ENCODE data around the gene FBXW5. TPM values are rescaled to one million over a fixed set of nuclear protein-coding genes. Genes with fewer than 3 reads are reported as not detected.

FBXW5 gene
- total and polyA plus RNA-seq, 2 experiments from 2014 or later, result 27.0 to 111 TPM

DNA sequence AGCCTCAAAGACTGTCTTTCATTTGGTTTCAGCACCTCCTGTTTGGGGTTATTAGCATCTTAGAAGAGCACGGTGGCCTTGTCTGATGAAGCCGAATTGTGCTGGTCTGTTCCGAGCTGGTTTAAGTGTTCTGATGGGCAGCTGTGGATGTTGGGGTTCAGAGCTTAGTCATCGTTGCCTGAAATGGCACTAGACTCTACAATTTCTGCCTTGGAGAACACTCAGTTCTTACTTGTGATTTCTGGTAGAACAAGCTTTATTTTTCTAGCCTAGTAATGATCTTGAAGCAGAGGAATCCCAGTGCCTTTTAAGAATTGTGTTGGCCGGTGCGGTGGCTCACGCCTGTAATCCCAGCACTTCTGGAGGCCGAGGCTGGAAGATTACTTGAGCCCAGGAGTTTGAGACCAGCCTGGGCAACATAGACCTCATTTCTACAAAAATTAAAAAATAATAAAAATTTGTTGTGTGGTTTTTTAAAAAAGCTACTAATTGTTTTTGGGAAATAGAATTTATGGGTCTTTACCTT lies 7.8 kb downstream of the FBXW5 start (continued):
- TF ChIP-seq STAT1 (IDR thresholded peaks at IDR 0.05; ENCODE audit: unreplicated experiment), result no peak
- TF ChIP-seq, protein P1, sequence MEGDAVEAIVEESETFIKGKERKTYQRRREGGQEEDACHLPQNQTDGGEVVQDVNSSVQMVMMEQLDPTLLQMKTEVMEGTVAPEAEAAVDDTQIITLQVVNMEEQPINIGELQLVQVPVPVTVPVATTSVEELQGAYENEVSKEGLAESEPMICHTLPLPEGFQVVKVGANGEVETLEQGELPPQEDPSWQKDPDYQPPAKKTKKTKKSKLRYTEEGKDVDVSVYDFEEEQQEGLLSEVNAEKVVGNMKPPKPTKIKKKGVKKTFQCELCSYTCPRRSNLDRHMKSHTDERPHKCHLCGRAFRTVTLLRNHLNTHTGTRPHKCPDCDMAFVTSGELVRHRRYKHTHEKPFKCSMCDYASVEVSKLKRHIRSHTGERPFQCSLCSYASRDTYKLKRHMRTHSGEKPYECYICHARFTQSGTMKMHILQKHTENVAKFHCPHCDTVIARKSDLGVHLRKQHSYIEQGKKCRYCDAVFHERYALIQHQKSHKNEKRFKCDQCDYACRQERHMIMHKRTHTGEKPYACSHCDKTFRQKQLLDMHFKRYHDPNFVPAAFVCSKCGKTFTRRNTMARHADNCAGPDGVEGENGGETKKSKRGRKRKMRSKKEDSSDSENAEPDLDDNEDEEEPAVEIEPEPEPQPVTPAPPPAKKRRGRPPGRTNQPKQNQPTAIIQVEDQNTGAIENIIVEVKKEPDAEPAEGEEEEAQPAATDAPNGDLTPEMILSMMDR (conservative IDR thresholded peaks at IDR 0.05; ENCODE audit: low read depth in 2 of 2), result no peak
- TF ChIP-seq EZH2 (IDR thresholded peaks at IDR 0.05; ENCODE audit: low read depth, unreplicated experiment), result no peak
- no peak for TF ChIP-seq POLR2AphosphoS5 (IDR thresholded peaks at IDR 0.05; ENCODE audit: low read depth)

DNA sequence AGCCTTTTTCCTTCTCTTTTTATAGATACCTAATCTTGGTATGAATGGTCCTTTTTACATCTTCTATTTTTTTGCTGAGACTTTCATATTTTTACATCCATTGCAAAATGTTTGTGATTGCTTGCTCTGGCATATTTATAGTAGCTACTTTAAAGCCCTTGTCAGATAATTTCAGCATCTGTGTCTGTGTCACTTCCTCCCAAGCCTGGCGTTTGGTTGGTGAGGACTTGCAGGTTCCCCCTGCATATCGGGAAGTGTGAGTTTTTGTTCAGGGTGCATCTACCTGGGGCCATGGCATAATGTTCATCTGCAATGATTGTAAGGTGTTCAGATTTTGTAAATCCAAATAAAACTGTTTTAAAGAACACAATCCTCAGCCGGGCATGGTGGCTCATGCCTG lies 8.9 kb downstream of the FBXW5 start:
- no peak overlapping the region for H3K27ac Mint-ChIP-seq
- DNase-seq (ENCODE audit: low spot score) (no peak), ATAC-seq (no peak)
- Histone ChIP-seq H3K9me2 (ENCODE audit: insufficient read depth) (no peaks in the 10 kb centered on the region; the same call in 1 of the 2 replicates), H3K79me2 (replicated peaks; ENCODE audit: insufficient read depth) (0 out of 2 replicates have a peak, but pooled peaks cover 13% of the 10 kb centered on the region), H4K20me1 (replicated peaks; ENCODE audit: insufficient read depth) (peaks cover 12% of the 10 kb centered on the region), H3K36me3 (ENCODE audit: insufficient read depth) (no peaks in the 10 kb centered on the region), H3K4me2 (no peak overlapping the region), H3K27me3 (ENCODE audit: insufficient read depth) (no peaks in the 10 kb centered on the region), H3F3A (replicated peaks; ENCODE audit: low read depth) (peaks cover 11% of the 10 kb centered on the region; the same call in 1 of the 2 replicates), H3K4me1 (ENCODE audit: insufficient read depth) (no peaks in the 10 kb centered on the region), H2AFZ (no peak overlapping the region), H3K4me3 (no peak overlapping the region), H3K27ac (ENCODE audit: low read depth) (no peak overlapping the region)
- H3K9me3 Mint-ChIP-seq, result no peaks in the 10 kb centered on the region; the same call in 2 of the 3 replicates
- peaks cover 8% of the 10 kb centered on the region for H3K27me3 Mint-ChIP-seq (ENCODE audit: insufficient read depth, low read depth, poor library complexity)
- TF ChIP-seq JUNB (IDR thresholded peaks at IDR 0.05; ENCODE audit: unreplicated experiment) (no peak), STAT1 (IDR thresholded peaks at IDR 0.05; ENCODE audit: unreplicated experiment) (no peak), ZNF114 (CRISPR knock-in tag; IDR thresholded peaks at IDR 0.05) (no peak), EZH2phosphoT487 (IDR thresholded peaks at IDR 0.05; ENCODE audit: unreplicated experiment) (no peak), NANOG (IDR thresholded peaks at IDR 0.05; ENCODE audit: borderline replicate concordance) (no peak), ZNF331 (CRISPR knock-in tag; IDR thresholded peaks at IDR 0.05; ENCODE audit: low read depth) (no peak)
- TF ChIP-seq, protein P2, sequence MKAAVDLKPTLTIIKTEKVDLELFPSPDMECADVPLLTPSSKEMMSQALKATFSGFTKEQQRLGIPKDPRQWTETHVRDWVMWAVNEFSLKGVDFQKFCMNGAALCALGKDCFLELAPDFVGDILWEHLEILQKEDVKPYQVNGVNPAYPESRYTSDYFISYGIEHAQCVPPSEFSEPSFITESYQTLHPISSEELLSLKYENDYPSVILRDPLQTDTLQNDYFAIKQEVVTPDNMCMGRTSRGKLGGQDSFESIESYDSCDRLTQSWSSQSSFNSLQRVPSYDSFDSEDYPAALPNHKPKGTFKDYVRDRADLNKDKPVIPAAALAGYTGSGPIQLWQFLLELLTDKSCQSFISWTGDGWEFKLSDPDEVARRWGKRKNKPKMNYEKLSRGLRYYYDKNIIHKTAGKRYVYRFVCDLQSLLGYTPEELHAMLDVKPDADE (IDR thresholded peaks at IDR 0.05), result no peak
- TF ChIP-seq, protein P3, sequence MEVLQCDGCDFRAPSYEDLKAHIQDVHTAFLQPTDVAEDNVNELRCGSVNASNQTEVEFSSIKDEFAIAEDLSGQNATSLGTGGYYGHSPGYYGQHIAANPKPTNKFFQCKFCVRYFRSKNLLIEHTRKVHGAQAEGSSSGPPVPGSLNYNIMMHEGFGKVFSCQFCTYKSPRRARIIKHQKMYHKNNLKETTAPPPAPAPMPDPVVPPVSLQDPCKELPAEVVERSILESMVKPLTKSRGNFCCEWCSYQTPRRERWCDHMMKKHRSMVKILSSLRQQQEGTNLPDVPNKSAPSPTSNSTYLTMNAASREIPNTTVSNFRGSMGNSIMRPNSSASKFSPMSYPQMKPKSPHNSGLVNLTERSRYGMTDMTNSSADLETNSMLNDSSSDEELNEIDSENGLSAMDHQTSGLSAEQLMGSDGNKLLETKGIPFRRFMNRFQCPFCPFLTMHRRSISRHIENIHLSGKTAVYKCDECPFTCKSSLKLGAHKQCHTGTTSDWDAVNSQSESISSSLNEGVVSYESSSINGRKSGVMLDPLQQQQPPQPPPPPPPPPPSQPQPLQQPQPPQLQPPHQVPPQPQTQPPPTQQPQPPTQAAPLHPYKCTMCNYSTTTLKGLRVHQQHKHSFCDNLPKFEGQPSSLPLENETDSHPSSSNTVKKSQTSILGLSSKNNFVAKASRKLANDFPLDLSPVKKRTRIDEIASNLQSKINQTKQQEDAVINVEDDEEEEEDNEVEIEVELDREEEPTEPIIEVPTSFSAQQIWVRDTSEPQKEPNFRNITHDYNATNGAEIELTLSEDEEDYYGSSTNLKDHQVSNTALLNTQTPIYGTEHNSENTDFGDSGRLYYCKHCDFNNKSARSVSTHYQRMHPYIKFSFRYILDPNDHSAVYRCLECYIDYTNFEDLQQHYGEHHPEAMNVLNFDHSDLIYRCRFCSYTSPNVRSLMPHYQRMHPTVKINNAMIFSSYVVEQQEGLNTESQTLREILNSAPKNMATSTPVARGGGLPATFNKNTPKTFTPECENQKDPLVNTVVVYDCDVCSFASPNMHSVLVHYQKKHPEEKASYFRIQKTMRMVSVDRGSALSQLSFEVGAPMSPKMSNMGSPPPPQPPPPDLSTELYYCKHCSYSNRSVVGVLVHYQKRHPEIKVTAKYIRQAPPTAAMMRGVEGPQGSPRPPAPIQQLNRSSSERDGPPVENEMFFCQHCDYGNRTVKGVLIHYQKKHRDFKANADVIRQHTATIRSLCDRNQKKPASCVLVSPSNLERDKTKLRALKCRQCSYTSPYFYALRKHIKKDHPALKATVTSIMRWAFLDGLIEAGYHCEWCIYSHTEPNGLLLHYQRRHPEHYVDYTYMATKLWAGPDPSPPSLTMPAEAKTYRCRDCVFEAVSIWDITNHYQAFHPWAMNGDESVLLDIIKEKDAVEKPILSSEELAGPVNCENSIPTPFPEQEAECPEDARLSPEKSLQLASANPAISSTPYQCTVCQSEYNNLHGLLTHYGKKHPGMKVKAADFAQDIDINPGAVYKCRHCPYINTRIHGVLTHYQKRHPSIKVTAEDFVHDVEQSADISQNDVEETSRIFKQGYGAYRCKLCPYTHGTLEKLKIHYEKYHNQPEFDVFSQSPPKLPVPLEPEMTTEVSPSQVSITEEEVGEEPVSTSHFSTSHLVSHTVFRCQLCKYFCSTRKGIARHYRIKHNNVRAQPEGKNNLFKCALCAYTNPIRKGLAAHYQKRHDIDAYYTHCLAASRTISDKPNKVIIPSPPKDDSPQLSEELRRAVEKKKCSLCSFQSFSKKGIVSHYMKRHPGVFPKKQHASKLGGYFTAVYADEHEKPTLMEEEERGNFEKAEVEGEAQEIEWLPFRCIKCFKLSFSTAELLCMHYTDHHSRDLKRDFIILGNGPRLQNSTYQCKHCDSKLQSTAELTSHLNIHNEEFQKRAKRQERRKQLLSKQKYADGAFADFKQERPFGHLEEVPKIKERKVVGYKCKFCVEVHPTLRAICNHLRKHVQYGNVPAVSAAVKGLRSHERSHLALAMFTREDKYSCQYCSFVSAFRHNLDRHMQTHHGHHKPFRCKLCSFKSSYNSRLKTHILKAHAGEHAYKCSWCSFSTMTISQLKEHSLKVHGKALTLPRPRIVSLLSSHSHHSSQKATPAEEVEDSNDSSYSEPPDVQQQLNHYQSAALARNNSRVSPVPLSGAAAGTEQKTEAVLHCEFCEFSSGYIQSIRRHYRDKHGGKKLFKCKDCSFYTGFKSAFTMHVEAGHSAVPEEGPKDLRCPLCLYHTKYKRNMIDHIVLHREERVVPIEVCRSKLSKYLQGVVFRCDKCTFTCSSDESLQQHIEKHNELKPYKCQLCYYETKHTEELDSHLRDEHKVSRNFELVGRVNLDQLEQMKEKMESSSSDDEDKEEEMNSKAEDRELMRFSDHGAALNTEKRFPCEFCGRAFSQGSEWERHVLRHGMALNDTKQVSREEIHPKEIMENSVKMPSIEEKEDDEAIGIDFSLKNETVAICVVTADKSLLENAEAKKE (CRISPR knock-in tag; IDR thresholded peaks at IDR 0.05), result no peak
- TF ChIP-seq, protein P1 (conservative IDR thresholded peaks at IDR 0.05; ENCODE audit: low read depth in 2 of 2), result no peak
- no peak overlapping the region for H3K4me3 Mint-ChIP-seq
- peaks cover 11% of the 10 kb centered on the region for H3K4me1 Mint-ChIP-seq
- H3K36me3 Mint-ChIP-seq (ENCODE audit: low read depth), result peaks cover 47% of the 10 kb centered on the region
